GM10248 (cell line): ENCODE results near the gene AP1AR.

Experiments used
- CTCF ChIA-PET: fragments of 300-600 bp; sonication (Branson Sonifier 250); formaldehyde crosslinking; extraction: SDS; loops from one replicate; lab custom pipeline; 2021; ENCODE audit warnings: antibody characterized with exemption; lab: Yijun Ruan, JAX
- POLR2A ChIA-PET: fragments of 350-650 bp; sonication (Branson Sonifier 250); formaldehyde crosslinking; extraction: SDS; loops from one replicate; lab custom pipeline; 2020; ENCODE audit warnings: antibody characterized with exemption; lab: Yijun Ruan, JAX
- DNase-seq: peaks from one replicate; pipeline ENCODE4 v3.0.0; 2012; ENCODE audit errors: extremely low spot score
- TF ChIP-seq, protein P1 (sequence below): IDR thresholded peaks from 2 replicates; pipeline ENCODE4 v1.5.1; 2012; ENCODE audit warnings: mild to moderate bottlenecking, low read depth; ENCODE audit errors: extremely low read depth, missing control alignments, control extremely low read depth

The AP1AR gene

DNA sequence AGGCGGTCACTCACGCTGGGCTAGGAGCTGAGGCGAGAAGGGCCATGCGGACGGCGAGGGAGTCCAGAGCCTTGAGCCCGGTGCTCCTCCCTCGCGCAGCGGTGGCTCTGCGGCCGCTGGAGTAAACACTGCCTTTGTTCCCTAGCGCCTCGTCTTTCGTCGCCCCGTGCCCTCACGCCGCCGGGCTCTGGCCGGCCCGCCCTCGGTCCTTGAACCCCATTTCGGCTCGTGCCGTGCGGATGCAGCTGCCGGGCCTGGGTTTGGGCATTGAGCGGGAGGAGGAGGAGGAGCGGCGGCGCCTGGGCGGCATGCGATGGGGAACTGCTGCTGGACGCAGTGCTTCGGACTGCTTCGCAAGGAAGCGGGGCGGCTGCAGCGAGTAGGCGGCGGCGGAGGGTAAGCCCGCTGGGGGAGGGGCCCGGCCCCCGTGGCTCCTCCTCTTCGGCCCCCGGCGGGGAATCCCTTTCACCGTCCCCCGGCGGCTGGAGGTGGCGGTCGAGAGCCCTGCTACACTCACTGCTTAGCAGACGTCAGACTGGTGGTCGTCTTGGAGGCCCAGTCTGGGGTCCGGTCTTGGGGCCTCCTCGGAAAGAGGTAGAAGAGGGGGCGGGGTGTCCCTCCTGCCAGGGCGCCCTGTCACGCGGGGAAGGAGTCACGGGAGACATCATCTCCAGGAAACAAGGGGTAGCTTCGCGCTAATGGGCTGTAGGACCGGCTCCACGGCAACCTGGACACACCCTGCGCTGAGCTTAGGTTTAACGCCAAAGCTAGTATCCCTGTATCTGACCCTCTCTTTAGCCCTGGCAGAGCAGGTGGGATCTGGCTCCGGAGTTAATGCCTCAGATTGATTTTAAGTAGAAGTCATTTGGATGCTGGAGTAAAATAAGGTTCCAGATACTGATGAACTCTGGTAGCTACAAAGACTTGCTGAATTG is at the start of gene AP1AR:
TSS of gene AP1AR (plus strand) at position 9 of the 935 bp plus-strand sequence. CDS start at position 314, 305 bp downstream.
- peak; percentile 90 for DNase-seq
- CTCF ChIA-PET, result interaction anchor here (0.9 to 10.6 kb wide), 15 partner anchors 9 to 292 kb away, joined by 3 to 174 read pairs (median 5); no protein-coding TSS in a partner anchor
- POLR2A ChIA-PET, result interaction anchor here (0.9 to 1.0 kb wide), 2 partner anchors 55 to 278 kb away, joined by 3 read pairs; no protein-coding TSS in a partner anchor
- TF ChIP-seq, protein P1, sequence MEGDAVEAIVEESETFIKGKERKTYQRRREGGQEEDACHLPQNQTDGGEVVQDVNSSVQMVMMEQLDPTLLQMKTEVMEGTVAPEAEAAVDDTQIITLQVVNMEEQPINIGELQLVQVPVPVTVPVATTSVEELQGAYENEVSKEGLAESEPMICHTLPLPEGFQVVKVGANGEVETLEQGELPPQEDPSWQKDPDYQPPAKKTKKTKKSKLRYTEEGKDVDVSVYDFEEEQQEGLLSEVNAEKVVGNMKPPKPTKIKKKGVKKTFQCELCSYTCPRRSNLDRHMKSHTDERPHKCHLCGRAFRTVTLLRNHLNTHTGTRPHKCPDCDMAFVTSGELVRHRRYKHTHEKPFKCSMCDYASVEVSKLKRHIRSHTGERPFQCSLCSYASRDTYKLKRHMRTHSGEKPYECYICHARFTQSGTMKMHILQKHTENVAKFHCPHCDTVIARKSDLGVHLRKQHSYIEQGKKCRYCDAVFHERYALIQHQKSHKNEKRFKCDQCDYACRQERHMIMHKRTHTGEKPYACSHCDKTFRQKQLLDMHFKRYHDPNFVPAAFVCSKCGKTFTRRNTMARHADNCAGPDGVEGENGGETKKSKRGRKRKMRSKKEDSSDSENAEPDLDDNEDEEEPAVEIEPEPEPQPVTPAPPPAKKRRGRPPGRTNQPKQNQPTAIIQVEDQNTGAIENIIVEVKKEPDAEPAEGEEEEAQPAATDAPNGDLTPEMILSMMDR, result peak; percentile 43

- DNase-seq, result no peak
- TF ChIP-seq, protein P1, result no peak
- ChIA-PET POLR2A (no interaction called here), CTCF (interaction anchor here (0.6 to 1.5 kb wide), 5 partner anchors 14 to 52 kb away, joined by 3 to 4 read pairs (median 3); no protein-coding TSS in a partner anchor)
These were observed 49.0 kb upstream of the AP1AR start for GRCh38 chr4:112182604-112183003.

DNA sequence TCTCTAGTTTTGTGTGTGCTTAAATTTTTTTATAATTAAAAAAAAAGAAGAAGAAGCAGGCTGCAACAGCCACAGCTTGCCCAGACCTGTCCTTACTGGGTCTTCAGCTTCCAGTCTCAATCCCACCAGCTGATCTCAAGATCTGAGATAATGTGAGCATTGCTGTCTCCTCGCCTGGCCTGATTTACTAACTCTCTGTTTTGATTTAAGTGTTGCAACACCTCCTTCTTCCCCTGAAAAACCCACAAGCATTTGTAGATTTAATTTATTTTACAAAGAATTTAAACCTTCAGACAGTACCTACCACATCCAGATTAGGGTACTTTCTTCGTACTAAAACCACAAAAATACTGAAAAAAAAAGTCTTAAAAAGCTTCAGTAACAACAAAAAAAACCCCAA is 48.3 kb upstream of the AP1AR start:
- CTCF ChIA-PET, result interaction anchor here (1.1 to 2.4 kb wide), 3 partner anchors 8 to 51 kb away, joined by 3 to 9 read pairs (median 3); no protein-coding TSS in a partner anchor

DNA sequence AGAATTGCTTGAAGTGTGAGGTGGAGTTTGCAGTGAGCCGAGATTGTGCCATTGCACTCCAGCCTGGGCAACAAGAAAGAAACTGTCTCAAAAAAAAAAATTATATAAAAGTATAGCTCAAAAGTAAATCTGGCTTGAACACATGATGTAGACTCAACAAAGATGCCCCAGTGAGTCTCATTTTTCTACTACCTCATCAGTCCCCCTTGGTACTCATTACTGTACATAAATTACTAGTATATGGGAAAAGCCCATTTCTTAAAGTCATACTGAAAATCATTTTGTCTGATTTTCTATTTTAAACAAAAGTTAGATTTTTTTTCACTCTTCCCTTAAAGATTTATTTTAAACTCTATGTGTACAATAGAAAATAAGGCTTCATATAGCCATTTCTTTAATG is 47.1 kb upstream of the AP1AR start:
- POLR2A ChIA-PET, result no interaction called here
- TF ChIP-seq, protein P1, result no peak
- no peak for DNase-seq
- CTCF ChIA-PET, result interaction anchor here (1.6 to 2.4 kb wide), 2 partner anchors 10 to 65 kb away, joined by 3 to 9 read pairs; no protein-coding TSS in a partner anchor

More for the DNA sequence above, 48.3 kb upstream of the AP1AR start:
- TF ChIP-seq, protein P1, result no peak
- no peak for DNase-seq
- POLR2A ChIA-PET, result interaction anchor here (0.6 kb wide), 1 partner anchor 31 kb away, joined by 4 read pairs; no protein-coding TSS in a partner anchor

DNA sequence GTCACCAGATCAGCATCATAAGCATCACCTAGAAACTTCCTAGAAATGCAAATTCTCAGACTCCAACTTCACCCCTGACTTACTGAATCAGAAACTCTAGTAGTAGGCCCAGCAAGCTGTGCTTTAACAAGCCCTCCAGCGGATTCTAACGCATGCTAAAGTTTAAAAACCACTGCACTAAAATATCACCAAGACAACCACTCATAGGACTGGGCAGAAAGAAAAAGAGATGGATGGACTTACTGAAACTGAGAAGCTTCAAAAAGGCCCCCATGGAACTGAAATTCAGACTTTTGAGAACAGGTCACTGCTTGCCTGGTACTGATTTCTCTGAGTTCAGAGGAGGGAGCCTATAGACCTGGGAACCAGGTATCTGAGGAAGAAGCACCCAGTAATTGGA is 46.3 kb upstream of the AP1AR start:
- TF ChIP-seq, protein P1, result no peak
- POLR2A ChIA-PET, result no interaction called here
- CTCF ChIA-PET, result interaction anchor here (1.6 to 2.4 kb wide), 2 partner anchors 10 to 66 kb away, joined by 3 to 9 read pairs; no protein-coding TSS in a partner anchor
- DNase-seq, result no peak
